ENCODE data around the gene PCDH1.
"Not testable (repeated sequence)": the region's sequence is repeated elsewhere in the genome, so short reads cannot be mapped to it uniquely, and the experiment has no call there.

Gene PCDH1

GRCh38 chr5:141826674-141827073, 51.5 kb downstream of the PCDH1 start:
- DNase-seq: no peak

DNA sequence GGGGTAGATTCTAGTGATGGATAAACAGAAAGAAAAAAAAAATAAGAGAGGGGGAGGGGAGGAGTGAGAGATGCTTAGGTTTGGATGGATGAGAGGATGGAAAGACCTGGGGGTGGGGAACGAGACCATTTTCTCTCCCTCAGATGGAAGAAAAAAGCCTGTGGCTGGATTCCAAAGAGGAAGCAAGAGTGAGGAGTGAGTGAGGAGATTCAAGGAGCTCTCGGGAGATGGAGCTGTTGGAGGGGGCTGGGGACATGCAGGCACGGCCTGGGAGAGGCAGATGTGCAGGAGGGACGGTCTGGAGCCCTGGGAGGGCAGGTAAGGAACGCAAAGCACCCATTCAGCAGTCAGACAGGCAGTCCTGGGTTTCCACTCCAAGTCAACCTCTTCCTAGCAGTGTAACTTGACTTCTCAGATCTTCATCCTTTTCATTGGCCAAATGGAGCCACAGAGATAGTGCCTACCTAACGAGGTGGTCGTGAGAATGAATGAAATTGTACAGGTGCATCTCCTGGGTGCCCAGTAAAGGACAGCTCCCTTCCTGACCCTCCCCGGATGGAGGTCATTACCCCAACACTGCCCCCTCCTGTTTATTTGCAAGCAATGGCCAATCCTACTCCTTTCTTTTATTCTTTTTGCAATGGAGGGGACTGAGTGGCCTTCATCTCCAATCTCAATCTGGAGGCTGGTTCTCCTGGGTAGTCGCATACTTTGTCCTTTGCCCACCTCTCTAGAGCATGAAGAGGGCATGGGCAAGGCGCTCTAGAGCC, 52.2 kb downstream of the PCDH1 start:
- no peak for DNase-seq

DNA sequence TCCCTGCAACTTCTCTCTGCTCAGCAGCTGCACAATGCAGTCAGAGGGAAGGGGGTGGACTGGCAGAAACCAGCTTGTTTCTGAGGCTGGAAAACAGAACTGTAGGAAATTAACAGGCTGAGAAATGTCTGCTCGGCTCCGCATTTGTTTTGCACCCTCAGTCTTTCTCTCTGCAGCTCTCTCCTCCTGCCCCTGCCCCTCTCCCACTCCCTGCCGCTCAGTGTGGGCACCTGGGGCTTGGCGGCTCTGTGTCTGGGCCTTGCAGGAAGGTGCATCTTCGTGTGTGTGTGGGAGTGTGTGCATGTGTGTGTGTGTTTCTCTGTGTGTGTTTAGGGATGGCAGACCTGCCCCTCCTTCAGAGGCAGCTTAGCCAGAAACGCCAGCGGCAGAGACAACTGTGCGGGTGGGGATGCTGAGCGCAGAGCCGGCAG, 53.0 kb downstream of the PCDH1 start:
- DNase-seq: no peak

DNA sequence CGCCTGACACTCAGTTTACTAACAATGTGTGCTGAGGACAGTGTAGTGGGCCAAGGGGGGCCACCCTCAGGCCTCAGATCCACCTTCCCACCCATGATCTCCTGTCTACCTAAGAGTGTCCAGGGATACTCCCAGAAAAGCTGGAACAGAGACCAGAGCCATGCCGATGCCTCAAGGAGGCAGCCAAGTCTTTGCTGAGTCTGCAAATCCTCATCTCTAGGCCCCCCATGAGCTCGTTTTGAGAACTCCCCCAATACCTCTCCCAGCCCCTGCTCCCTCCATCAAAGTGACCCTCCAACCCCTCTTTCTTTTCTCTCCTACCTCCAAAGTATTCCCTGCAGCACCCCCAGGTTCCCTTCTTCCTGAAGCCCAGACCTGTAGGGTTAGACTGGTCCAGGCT, 53.5 kb downstream of the PCDH1 start:
- no peak for DNase-seq

DNA sequence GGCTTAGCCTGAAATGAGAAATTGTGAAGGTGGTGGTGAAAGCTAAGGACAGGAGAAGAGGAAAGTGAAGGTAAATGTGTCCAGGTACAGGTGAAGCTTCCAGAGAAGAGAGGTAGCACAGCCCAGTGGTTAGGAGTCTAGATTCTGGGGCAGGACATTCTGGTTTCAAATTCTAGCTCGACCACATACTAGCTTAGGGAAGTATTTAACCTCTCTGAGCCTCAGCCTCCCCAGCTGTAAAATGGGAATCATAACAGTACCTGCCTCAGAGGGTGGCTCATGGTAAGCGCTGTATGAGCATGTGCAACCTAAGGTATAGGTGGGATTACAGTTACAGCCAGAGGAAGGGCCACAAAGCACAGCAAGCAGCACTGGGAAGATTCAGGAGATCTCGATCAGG, 55.2 kb downstream of the PCDH1 start:
- DNase-seq: no peak

- DNase-seq: no peak
Observed at GRCh38 chr5:141822144-141822543, 56.1 kb downstream of the PCDH1 start.

DNA sequence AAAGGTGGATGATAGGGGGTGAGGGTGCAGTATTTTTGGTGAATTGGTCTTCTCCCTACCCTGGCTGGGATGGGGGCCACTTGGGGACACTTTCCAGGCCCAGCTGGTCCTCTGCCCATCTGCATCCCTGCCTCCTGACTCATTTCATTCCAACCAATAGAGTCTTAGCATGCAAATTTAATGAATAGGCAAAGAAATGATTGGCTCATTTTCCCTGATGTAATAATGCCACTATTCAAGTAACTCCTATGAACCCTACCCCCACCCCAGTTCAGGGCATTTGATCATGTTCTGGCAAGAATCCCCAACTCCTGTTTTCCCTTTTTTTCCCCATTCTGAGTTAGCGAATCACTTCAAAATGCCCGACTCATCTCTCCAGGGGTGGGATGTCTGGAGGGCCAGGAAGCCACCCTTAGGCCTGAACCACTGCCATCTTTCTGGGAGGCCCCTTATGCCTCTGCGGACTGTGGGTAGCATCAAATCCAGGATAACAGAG, 56.7 kb downstream of the PCDH1 start:
- DNase-seq: no peak

DNA sequence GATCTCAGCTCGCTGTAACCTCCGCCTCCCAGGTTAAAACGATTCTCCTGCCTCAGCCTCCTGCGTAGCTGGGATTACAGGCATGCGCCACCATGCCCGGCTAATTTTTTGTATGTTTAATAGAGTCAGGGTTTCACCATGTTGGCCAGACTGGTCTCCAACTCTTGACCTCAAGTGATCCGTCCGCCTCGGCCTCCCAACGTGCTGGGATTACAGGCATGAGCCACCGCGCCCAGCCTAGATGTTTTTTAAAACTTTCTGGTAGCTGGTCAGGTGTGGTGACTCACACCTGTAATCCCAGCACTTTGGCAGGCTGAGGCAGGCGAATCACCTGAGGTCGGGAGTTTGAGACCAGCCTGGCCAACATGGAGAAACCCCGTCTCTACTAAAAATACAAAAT, 57.5 kb downstream of the PCDH1 start:
- DNase-seq: not testable (repeated sequence)

DNA sequence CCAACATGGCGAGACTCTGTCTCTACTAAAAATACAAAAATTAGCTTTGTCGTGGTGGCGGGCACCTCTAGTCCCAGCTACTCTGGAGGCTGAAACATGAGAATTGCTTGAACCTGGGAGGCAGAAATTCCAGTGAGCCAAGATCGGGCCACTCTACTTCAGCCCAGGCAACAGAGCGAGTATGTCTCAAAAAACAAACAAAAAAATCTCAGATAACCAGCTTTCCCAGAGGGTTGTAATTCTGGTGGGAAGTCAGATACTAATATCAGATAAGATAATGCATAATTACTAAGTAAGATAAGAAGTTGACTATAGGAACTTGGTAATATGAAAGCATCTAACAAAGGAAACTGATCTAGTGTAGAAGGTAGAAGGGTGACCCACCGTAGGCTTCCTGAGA, 60.6 kb downstream of the PCDH1 start:
- no peak for DNase-seq

GRCh38 chr5:141816598-141817399, 61.4 kb downstream of the PCDH1 start:
- DNase-seq: no peak

GRCh38 chr5:141815796-141816180, 62.4 kb downstream of the PCDH1 start:
- no peak for DNase-seq

DNA sequence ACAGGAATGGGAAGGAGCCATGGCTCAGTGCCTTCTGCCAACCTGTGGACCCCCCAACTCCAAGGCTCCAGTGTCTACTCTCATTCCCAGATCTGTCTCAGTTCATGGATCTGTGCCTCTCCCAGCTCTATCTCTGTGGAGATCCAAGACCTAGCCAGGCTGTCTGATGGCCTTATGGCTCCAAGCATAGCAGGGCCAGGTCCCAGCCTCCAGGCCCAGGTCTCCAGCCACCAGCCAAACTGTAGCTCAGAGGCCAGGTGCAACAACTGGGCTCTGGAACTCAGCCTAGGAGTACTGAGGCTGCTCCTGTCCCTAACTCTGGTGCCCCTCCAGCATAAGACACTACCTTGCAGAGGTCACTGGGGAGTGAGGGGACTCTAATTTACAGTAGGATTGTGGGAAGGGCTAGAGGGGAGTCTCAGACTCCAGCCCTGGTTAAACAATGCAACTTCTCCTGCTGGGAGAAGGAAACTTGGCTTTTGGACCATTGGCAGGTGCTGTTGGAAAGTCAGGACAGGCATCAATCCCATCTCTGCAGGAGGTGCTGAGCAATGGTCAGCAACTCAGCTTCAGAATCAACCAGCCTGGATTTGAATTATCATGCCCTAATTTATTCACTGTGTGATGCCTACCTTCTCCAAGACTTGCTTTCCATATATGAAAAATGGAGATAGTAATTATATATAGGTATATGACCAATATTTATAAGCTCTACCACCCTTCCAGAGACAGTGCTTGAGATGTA, 63.0 kb downstream of the PCDH1 start:
- no peak for DNase-seq

DNA sequence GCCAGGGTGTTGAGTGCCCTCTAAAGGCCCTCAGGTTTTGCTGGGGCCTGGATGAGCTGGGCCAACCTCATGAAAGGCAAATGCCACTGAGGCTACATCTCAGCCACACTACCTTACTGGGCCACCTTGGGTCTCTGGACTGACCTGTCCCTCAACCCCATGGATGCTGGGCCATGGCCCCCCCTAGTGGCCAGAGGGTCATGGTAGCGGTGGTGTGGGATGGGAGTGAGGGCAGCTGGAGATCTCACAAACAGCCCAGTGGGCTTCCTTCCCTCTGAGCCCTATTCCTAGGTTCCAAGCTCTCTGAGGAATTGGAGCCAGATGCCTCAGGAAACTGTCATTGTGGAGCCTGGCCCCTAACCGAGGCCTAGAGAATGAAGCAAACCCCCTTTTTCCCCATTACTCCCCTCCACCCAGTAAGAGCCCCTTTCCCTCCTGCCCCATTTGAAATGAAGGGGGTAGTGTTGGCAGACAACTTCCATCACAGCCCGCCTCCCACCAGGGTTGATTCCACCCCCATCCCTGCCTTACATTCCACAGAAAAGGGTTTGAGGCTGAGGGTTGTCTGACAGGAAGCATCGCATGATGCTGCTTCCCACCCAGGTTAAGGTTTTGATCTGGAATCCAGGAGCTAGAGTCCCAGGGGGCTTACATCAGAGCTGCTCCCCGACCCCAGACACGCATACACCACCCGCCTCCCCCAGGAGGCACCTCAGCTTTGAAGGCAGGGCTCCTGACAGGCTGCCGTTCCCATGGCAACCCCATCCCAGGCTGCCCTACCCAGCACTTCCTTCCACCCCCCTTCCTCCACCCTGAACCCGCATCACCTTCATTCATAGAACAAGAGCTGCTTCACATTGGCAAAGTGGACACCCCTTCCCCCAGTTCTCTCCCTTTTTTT, 63.9 kb downstream of the PCDH1 start:
- no peak for DNase-seq

- DNase-seq: no peak
Observed at GRCh38 chr5:141812512-141812911, 65.7 kb downstream of the PCDH1 start.

DNA sequence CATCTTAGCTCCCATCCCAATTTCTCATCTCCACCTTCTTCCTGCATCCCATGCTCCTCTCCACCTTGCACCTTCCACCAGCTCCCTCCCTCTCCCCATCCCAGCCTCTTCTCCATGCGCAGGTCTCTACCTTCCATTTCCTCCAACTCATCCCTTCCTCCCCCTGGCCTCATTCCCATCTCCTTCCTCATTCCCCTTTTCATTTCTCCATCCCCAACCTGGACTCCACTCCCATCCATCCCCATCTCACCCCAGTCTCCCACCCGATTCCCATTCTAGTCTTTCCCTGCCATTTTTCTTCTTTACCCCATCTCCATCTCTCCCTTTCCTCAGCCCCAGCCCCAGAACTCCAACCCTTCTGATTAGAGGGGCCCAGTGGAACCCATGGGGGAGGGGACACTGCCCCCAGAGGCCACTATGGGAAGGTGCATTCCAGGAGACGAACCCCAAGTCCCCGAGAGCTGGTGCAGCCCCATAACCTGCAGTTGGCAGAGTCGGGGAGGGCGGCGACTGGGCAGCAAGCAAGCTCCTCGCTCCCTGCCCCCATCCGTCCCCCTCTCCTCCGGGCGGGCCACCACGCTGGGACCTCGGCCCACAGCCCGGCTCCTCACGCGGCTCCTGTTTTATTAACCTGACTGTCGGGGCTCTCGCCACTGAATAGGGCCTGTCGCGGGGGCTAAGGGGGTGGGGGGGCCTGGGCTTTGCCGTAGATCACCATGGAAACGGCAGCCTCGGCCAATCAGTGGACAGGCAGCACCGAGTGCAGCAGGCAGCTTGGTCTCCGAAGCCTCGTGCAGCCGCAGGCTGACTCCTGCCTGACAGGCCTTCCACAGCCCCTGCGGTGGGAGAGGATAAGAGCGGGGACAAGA, 66.7 kb downstream of the PCDH1 start:
- peak; percentile 28 for DNase-seq

DNA sequence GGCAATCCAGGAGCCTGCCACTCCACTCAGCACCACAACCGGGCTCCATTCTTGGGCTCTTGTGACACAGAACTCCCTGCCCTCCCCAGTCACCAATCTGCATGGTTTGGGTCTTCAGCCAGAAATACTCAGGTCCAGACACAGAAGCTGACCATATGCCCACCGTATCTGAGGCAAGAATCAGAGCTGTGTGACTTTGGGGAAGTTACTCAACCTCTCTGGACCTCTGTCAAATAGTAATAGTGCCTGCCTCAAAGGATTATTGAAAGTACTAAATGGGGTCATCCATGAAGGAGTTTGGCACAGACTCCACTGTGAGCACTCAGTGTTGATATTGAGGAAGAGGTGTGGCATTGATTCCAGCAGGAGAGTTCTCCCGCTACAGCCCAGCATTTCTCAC, 67.5 kb downstream of the PCDH1 start:
- no peak for DNase-seq

GRCh38 chr5:141809380-141810096, 68.7 kb downstream of the PCDH1 start:
- no peak for DNase-seq

- no peak for DNase-seq
Observed at GRCh38 chr5:141808857-141809256, 69.4 kb downstream of the PCDH1 start.

GRCh38 chr5:141807732-141808131, 70.5 kb downstream of the PCDH1 start:
- DNase-seq: no peak

GRCh38 chr5:141807329-141807728, 70.9 kb downstream of the PCDH1 start:
- DNase-seq: no peak

DNA sequence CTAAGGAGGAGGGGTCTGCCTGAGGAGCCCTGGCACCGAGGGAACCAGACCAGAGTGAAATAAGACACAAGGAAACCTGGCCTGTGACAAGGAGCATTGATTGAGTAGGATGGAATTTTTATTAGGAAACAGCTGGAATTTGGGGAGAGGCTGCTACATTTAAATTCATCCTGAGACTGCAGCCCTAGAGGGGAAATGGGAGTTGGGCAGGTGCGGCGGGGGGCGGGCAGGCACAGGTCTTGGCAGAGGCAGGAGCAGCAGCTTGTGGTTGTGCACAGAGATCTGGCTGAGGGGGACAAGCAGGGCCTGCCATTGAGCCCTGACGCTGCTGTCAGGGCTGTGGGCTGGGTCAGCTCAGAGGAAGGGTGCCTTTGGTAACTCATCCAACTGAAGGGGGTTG, 71.6 kb downstream of the PCDH1 start:
- no peak for DNase-seq
